GM18508 (cell line): Measurements from ENCODE around the gene OR10A2.
"Not testable (repeated sequence)": the region's sequence is repeated elsewhere in the genome, so short reads cannot be mapped to it uniquely, and the experiment has no call there.

Experiments used
- ATAC-seq: cut with Tn5 transposase; IDR thresholded peaks from one replicate; pipeline ENCODE4 v1.9.1; 2021; ENCODE audit warnings: moderate number of reproducible peaks; ENCODE audit not compliant: insufficient read depth, unreplicated experiment

The OR10A2 gene, protein sequence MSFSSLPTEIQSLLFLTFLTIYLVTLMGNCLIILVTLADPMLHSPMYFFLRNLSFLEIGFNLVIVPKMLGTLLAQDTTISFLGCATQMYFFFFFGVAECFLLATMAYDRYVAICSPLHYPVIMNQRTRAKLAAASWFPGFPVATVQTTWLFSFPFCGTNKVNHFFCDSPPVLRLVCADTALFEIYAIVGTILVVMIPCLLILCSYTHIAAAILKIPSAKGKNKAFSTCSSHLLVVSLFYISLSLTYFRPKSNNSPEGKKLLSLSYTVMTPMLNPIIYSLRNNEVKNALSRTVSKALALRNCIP

DNA sequence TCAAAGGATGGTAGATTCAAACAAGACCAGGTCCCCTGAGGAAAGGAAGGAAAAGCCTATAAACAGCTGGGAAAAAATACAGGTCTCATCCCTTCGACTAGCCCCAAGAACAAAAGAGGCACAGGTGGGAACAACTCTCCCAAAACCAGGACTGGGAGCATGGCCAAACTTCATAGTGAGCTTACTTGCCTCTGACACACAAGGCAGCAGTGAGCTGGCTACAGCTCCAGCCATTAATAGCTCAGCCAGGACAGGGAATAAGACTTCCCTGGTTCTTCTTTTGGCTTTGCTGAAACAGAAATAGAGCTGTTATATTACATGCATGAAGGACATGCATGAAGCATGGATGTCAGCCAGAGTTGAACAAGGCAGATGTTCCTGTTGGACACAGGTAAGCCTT is at the start of gene OR10A2:
Gene OR10A2 (plus strand): TSS at position 97 of the 400 bp plus-strand sequence. CDS start 6,698 bp downstream, outside the sequence.
- ATAC-seq = no peak

DNA sequence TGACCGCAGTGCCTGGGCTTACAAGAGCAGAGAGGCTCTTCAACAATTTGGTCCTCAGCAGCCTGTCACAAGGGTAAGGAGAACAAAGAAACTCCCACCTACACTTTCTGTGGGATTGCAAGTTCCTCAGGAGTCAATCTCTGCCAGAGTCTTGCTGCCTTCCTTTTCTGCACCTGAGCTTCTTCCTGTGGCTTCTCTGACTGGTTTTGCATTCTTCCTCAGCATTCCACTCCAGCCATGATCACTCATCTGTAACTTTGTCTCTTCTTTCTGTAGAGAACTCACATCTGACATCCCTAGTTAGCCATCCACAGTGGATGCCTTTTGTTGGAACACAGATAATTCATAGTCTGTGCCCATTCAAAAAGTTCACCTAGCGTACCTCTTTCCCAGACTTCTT is 49.2 kb upstream of the OR10A2 start:
- no peak for ATAC-seq

DNA sequence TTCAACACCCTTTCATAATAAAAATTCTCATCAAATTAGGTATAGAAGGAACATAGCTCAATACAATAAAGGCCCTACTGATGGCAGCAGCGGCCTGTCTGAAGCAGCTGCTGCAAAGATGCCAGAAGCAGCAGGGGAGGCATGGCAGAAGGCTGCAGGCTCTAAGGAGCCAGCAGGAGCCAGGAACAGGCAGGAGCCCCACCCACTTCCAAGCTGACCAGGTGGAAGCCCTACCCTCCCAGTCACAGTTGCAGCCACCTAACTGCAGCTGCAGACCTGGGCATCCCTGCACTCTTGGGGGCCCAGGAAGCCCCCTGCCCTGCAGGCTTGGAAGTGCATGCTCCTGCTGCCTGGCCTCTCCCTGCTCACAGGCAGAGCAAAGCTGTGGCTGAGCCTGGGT is 45.2 kb upstream of the OR10A2 start:
- ATAC-seq = no peak

DNA sequence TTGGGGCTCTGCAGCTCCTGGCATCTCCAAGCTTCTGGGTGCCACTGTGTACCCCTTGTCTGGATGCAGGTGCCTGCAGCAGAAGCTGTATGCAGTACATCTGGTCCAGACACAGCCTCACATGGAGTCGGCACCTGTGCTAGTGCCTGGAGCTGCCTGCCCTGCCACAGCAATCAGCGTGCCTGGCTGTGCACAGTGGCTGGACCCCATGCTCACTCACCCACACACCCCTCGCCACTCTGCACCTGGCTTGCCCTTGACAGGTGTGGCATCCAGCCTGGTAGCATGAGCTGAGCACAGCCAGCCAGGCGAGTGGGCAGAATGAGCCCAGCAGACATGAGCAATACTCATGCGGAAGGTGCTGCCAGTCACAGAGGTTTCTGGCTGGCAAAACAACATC is 43.9 kb upstream of the OR10A2 start:
- no peak for ATAC-seq

DNA sequence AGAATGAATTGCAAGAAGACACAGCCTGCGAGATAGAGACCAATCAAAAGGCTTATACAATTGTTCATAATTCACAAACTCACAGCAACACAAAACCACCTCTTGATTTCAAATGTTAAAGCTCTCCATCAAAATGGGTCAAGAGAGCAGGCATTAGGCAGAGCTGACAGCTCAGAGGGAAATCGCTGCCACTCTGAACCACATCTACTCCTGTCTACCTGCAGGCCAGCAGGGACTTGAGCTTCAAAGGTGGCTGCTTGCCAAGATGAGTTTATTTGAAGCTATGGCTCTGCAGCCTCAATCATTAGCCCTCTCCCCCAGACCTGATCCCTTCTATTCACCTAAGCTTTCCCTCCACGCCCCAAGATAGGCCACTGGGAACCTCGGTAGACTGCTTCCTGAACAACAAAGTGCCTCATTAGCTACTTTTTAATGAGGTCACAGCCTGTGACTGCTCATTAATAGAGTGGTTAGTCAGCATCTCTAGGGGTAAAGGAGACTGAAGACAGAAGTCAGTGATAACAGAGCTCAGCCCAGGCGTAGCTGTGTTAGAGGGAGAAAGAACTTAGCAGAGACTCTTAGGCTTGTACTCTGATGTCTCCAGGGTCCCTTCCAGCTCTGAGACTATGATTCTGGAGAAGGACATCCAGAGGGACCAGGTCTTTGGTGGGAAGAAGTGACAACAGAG is 38.6 kb upstream of the OR10A2 start:
- ATAC-seq = no peak

DNA sequence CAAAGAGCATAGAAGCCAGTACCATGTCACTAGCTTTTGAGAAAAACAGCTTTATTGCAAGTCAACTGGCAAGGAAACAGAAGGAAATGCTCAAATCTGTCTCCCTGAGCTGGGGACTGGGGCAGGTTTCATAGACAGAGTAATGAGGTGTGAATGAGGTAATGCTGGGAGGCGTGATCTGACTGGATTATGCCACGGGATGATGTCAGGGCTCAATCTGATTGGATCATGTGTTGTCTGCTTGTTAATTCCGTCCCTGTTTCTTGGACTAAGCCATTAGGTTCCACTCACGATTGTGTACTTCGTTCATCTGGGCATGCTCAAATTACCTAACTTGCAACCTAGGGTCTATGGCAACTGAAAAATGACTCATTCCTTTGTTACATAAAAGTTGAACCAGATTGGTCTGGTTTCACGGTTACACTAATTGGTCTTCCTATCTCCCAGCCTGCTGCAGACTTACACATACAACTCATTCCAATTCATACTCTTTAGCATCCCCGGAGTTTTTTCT is 37.6 kb upstream of the OR10A2 start:
- no peak for ATAC-seq

DNA sequence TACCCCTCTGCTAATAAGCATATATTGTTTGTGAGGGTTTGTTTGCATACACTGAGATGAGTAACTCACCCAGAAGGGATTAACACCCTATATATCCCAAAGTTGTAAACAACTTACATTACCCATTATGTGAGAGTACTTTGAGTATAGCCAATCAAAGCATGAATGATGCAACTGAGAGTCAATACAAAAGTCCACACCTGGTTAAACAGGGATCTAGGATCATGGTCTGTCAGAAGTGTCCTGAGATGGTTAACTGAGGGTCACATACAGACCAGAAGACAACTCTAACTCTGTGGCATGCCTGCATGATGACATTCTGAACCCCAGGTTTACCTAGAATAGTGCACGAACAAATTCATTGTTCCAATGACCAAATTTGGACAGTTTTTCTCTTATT is 34.8 kb upstream of the OR10A2 start:
- ATAC-seq = no peak

DNA sequence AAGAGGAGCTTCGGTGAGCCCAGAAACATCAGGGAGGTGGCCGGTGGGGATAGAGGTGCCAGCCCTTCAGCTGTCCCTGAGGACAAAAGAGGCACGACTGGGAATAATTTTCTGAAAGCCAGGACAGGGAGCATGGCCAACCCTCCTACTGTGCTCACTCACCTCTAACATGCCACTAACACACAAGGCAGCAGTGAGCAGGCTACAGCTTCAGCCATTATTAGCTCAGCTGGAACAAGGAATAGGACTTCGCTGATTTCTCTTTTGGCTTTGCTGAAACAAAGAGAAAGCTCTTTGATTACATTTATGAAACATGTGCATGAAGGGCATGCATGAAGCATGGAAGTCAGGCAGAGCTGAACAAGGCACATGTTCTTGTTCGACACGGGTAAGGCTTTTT is 29.5 kb upstream of the OR10A2 start:
- ATAC-seq = no peak

DNA sequence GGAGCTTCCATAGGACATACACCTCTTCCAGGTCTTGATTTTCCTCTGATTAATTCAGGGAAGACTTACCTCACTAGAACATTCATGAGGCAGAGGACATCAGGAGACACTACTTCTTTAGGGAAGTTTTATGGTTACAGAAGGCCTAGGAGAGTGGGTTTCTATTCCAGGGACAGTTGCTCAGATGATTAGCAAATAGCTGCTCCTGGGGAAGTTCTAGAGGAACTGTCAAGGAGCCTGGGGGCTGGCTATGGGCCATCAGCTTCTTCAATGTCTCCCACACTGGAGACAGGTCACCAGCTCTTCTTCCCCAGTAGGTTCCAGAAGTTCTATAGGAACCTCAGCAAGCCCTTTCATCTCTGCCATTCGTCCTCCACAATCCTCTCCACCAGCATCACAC is 28.8 kb upstream of the OR10A2 start:
- ATAC-seq = no peak

DNA sequence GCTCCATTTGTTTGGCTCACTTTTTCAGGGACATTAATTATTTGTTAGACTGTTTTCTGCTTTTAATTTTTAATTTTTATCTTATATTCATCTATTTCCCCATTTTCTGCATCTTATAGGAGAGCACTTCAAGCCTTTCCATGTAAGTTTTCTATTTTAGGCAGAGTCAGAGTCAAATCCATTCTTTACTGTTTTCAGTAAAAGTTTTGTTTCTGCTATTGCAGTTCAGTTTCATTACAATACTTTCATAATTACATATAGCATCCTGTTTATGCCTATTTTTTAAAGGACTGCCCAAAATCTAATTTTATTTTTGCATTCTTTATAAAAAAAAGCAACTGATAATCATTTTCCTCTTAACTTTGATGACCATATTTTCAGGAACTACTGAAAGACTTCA is 21.2 kb upstream of the OR10A2 start:
- no peak for ATAC-seq

DNA sequence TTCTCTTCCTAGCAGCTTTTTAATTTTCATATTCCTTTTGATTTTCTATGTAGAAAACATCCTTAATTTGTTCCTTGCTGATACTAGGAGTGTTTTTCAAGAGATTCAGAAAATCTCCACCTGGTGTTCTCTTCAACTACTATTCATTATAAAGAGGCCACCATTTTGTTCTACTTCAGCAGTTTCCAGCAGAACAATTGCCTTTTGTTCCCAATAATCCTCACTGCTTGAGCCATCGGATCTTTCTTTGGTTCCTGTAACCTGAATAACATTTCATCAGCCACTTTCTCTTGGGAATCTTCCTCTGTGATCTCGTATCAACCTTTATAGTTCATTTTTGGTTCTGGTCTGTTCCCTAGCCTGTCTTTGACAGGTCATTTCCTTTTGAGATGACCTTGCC is 19.2 kb upstream of the OR10A2 start:
- ATAC-seq = no peak

DNA sequence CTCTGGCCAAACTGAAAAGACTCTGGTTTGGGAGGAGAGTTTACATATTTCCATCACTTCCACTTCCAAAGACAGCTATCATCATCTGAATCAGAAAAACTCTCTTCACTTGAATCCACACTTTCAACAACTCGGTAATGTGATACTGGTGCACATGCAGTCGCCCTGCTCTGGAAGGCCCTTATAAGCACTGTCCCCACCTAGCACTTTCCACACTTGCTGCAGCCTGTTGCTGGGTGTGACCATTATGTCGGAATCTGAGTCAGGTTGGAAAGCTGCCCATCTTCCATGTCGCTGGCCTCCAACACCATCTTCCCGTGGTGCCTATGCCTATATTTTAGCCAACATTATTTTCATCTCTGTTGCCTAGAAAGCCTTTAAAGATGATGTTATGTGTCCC is 18.5 kb upstream of the OR10A2 start:
- no peak for ATAC-seq

DNA sequence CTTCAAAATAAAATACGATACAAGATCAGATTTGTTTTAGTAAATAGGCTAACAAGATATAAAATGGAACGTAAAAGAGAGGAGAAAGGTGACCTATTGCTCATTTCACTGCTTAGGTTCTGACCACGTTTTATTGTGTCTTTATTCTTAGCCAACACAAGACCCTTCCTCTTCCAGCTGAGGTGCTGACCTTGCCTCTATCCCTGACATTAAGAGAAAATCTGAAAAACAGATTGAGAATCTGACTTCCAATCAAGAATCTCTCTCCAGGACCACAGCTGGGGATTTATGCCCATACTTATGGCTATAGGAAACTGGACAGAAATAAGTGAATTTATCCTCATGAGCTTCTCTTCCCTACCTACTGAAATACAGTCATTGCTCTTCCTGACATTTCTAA is 17.5 kb upstream of the OR10A2 start, which contains the start of gene OR10A5:
Gene OR10A5 (plus strand): TSS at position 301 of the 400 bp plus-strand sequence. CDS start 0 bp downstream, at position 301.
- no peak for ATAC-seq

DNA sequence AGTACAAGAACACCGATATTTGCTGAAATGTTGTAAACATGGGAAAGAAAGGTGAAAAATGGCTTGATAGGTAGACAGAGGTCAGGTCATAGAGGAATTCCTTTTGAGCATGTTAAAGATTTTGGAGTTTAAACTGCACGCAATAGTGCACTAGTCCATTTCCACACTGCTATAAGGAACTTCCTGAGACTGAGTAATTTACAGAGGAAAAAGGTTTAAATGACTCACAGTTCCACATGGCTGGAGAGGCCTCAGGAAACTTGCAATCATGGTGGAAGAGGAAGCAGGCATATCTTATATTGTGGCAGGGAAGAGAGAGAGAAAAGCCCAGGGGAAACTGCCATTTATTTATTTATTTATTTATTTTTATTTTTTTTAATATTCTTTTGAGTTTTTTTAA is 12.3 kb upstream of the OR10A2 start:
- ATAC-seq = no peak

DNA sequence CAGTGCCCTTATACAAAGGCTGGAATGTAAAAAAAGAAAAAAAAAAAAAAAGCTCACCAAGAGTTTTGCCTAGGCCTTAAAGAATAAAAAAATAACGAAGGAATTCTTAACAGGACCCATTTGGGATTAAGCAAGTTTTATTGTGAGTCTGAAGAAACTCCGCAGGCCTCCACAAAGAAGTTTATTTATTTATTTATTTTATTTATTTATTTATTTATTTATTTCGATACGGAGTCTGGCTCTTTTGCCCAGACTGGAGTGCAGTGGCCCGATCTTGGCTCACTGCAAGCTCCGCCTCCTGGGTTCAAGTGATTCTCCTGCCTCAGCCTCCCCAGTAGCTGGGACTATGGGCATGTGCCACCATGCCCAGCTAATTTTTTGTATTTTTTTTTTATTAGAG is 8.1 kb upstream of the OR10A2 start:
- not testable (repeated sequence) for ATAC-seq

DNA sequence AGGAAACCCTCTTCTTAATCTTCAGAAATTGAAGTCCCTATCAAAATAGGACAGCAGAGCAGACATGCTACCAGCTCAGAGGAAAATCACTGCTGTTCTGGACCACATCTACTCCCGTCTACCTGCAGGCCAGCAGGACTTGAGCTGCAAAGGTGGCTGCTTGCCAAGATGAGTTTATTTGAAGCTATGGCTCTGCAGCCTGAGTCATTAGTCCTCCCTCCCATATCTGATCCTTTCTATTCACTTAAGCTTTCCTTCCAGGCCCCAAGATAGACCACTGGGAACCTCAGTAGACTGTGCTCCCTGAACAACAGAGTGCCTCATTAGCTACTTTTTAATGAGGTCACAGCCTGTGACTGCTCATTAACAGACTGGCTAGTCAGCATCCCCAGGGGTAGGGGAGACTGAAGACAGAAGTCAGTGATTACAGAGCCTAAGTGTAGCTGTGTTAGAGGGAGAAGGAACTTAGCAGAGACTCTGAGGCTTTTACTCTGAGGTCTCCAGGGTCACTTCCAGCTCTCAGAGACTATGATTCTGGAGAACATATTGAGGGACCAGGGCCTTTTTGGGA is 6.8 kb upstream of the OR10A2 start:
- ATAC-seq = no peak

DNA sequence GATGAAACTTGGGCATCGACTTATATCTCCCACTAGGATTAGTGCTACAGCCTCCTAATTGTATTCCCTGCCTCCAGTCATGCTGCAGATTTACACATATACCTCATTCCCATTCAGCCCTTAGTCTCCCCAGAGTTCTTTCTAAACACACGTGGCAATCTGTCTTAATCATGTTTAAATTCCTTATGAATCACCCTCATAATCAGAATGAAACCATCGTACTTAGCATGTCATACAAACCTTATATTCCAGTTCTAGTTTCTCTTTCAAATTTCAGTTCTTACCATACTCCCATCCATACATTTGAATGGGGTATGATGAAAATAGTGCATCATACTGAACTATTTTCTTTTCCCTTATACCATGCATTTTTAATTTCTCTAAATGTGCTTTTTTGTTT is 6.0 kb upstream of the OR10A2 start:
- no peak for ATAC-seq

DNA sequence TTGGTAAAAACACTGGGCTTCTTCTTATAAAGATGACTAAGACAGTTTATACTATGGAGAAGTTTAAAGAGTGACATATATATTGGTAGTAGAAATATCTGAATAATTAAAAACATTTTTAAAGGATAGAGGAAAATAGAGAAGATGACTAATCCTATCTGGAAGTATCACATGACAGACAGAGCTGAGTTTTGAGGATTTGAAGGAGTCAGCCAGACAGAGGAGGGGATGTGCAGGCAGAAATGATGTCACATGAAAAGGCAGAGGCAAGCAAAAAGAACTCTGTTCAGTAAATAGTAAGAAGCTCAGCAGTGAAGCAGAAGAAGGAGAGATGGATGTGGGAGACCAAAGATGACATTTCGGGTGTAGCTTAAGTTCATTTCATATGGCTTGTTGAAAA is 1.6 kb downstream of the OR10A2 start:
- no peak for ATAC-seq

DNA sequence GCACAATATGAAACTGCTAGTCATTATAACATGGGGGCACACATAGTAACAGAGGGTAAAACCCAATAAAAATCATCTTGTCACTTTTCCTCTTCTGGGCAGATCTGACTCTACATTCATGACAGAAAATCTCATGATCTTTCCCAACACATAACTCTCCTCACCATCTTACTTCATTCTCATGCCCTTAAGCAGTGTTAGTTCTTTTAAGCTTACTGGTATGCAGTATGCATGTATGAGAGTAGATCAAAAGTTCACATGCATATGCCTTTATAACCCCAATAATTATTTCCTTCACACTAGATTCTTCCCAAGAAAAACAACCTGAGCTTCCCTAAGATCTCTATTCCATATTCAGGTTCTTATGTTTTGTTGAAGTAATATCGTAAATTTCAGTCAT is 8.4 kb downstream of the OR10A2 start:
- no peak for ATAC-seq

DNA sequence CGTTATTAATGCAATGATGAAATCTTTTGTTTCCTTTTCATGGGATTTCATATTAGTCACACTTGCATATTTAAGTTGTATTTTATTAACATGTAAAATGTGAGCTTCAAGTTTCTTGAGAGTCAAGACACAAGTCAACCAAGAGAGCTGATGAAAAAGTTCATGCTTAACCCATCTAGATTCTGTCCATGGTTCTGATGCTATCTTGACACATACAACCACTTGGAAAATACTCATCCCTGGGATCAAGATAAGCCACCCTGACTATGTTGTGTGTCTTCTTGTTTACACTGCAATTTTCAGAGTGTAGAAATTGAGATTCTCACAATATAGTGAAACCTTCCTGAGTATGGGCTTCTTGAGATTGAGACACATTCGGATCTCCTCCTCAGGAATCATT is 12.9 kb downstream of the OR10A2 start:
- no peak for ATAC-seq

DNA sequence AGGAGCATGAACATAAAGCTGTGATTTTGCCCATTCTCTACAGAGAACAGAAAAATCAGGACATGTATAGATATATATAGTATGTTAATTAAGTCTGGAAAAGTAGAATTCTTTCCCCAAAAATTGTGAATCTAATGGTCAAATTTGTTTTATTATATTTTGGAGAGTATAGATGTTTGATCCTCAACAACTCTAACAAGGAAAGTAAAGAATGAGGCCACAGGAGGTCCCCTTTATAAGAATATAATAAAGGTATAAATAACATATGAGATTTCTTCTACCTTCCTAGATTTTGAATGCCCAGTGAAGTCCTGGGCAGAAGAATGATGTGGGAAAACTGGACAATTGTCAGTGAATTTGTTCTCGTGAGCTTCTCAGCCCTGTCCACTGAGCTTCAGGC is 13.5 kb downstream of the OR10A2 start, which contains the start of gene OR10A4:
Gene OR10A4 (plus strand): TSS at position 301 of the 400 bp plus-strand sequence. CDS start 23 bp downstream, at position 324.
- ATAC-seq = no peak
